ENCODE data around the gene WDTC1.

The WDTC1 gene

DNA sequence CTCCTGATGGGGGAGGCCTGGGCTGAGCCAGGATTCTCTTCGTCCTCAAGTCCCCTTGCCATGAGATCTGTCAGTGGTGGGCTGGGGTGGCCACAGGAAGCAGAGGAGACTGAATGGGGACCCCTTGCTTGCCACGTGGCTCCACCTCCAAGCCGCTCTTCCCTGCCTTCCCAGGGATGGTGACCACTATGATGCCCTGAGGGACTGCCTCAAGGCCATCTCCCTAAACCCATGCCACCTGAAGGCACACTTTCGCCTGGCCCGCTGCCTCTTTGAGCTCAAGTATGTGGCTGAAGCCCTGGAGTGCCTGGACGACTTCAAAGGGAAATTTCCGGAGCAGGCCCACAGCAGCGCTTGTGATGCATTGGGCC is 66.6 kb downstream of the WDTC1 start:
- H3K36me3 ChIP-seq (ENCODE audit: control insufficient read depth, insufficient read depth, low read length): no peaks in the 10 kb centered on the region
- H3K4me3 ChIP-seq (ENCODE audit: low read length): no peak overlapping the region
- no peak for DNase-seq (ENCODE audit: low read depth, low spot score)
- no peaks in the 10 kb centered on the region for H3K9me3 ChIP-seq (ENCODE audit: control insufficient read depth, insufficient read depth, low read length)
- H3K27ac ChIP-seq (ENCODE audit: low read length): no peak overlapping the region
- WGBS (ENCODE audit: insufficient coverage, insufficient read length): no CpG with 5 or more reads among the region's 8 CpGs
- no peaks in the 10 kb centered on the region for H3K27me3 ChIP-seq (ENCODE audit: control insufficient read depth, insufficient read depth, low read length)
- peaks cover 1% of the 10 kb centered on the region for H3K4me1 ChIP-seq (ENCODE audit: control insufficient read depth, insufficient read depth, low read length)

DNA sequence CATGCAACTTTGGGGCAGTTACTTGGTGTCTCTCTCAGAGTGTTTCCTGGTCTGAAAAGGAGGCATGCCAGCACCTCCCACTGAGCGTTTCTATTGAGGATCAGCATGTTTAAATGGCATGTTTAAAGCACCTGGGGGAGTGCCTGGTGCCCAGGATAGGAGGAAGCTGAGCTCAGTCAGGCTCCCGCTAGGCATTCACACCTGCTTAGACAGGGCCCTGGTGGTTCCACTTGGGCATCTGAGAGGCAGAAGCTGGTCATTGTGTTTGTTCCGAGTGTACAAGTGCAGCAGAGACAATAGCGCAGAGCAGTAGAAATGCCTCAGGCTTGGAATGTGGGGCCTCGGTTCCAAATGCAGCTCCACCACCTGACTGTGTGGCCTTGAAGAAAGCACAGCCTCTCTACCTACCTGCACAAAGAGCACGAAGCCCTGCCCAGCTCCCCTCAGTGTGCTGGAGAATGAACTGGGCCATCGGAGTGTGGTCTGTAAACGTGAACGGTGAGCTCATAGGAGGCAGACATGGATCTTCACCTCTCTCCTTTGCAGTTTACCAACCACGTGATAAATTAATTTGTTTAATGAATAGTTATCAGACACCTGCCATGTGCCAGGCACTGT is 67.3 kb downstream of the WDTC1 start:
- no peaks in the 10 kb centered on the region for H3K27me3 ChIP-seq (ENCODE audit: control insufficient read depth, insufficient read depth, low read length)
- DNase-seq (ENCODE audit: low read depth, low spot score): no peak
- H3K4me1 ChIP-seq (ENCODE audit: control insufficient read depth, insufficient read depth, low read length): peaks cover 4% of the 10 kb centered on the region
- no peak overlapping the region for H3K27ac ChIP-seq (ENCODE audit: low read length)
- WGBS (ENCODE audit: insufficient coverage, insufficient read length): no CpG with 5 or more reads among the region's 10 CpGs
- no peaks in the 10 kb centered on the region for H3K9me3 ChIP-seq (ENCODE audit: control insufficient read depth, insufficient read depth, low read length)
- no peak overlapping the region for H3K4me3 ChIP-seq (ENCODE audit: low read length)
- H3K36me3 ChIP-seq (ENCODE audit: control insufficient read depth, insufficient read depth, low read length): no peaks in the 10 kb centered on the region

DNA sequence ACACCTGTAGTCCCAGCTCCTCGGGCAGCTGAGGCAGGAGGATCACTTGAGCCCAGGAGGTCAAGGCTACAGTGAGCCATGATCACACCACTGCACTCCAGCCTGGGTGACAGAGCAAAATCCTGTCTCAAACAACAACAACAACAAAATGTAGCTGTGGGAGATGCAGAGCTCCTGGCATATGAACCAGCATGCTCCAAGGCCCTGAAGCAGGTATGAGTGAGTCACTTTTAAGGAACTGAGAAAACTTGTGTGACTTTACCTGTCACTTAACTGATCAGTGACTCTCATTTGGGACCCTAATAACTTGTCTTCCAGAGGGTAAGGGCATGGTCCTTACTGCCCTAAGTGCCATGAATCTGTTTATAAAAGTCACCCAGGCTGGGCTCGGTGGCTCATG is 68.2 kb downstream of the WDTC1 start:
- Histone ChIP-seq H3K27me3 (ENCODE audit: control insufficient read depth, insufficient read depth, low read length) (no peaks in the 10 kb centered on the region), H3K27ac (ENCODE audit: low read length) (no peak overlapping the region), H3K36me3 (ENCODE audit: control insufficient read depth, insufficient read depth, low read length) (no peaks in the 10 kb centered on the region), H3K4me1 (ENCODE audit: control insufficient read depth, insufficient read depth, low read length) (peaks cover 8% of the 10 kb centered on the region), H3K9me3 (ENCODE audit: control insufficient read depth, insufficient read depth, low read length) (no peaks in the 10 kb centered on the region), H3K4me3 (ENCODE audit: low read length) (no peak overlapping the region)
- no CpG with 5 or more reads among the region's 2 CpGs for WGBS (ENCODE audit: insufficient coverage, insufficient read length)
- DNase-seq (ENCODE audit: low read depth, low spot score): no peak

DNA sequence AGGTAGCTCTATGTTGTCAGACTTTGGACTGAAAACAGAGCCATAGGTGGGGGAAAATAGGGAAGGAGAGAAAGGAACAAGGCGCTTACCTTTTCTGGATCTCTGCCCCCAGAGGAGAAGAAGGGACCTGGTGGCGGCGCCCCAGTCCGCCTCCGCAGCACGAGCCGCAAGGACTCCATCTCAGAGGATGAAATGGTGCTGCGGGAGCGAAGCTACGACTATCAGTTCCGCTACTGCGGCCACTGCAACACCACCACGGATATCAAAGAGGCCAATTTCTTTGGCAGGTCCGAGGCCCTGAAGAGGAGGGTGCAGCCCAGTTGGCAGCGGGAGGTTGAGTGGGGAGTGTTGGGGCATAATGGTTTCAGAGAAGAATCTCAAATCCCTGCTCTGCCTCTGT is 69.1 kb downstream of the WDTC1 start:
- no CpG with 5 or more reads among the region's 15 CpGs for WGBS (ENCODE audit: insufficient coverage, insufficient read length)
- no peaks in the 10 kb centered on the region for H3K9me3 ChIP-seq (ENCODE audit: control insufficient read depth, insufficient read depth, low read length)

DNA sequence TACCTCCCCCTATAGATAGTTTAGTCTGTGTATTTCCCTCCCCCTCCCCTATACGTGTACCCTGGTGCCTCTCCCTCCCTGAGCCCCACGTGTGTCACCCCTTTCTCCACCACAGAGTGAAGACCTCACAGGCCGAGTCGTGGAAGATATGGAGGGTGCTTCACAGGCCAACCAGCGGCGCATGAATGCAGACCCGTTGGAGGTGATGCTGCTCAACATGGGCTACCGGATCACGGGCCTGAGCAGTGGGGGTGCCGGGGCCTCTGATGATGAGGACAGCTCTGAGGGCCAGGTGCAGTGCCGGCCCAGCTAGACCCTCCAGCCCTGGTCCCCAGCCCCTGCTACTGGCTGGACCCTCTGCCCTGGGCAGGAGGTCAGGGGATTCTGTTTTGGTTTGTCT is 71.6 kb downstream of the WDTC1 start:
- H3K4me1 ChIP-seq (ENCODE audit: control insufficient read depth, insufficient read depth, low read length): peaks cover 9% of the 10 kb centered on the region
- no peaks in the 10 kb centered on the region for H3K36me3 ChIP-seq (ENCODE audit: control insufficient read depth, insufficient read depth, low read length)
- H3K9me3 ChIP-seq (ENCODE audit: control insufficient read depth, insufficient read depth, low read length): no peaks in the 10 kb centered on the region
- no peaks in the 10 kb centered on the region for H3K27me3 ChIP-seq (ENCODE audit: control insufficient read depth, insufficient read depth, low read length)
- WGBS (ENCODE audit: insufficient coverage, insufficient read length): no CpG with 5 or more reads among the region's 11 CpGs
- DNase-seq (ENCODE audit: low read depth, low spot score): no peak
- no peak overlapping the region for H3K27ac ChIP-seq (ENCODE audit: low read length)
- H3K4me3 ChIP-seq (ENCODE audit: low read length): no peak overlapping the region

More for the DNA sequence above, 69.1 kb downstream of the WDTC1 start:
- Histone ChIP-seq H3K27ac (ENCODE audit: low read length) (no peak overlapping the region), H3K4me3 (ENCODE audit: low read length) (no peak overlapping the region), H3K27me3 (ENCODE audit: control insufficient read depth, insufficient read depth, low read length) (no peaks in the 10 kb centered on the region), H3K36me3 (ENCODE audit: control insufficient read depth, insufficient read depth, low read length) (no peaks in the 10 kb centered on the region), H3K4me1 (ENCODE audit: control insufficient read depth, insufficient read depth, low read length) (peaks cover 11% of the 10 kb centered on the region)
- no peak for DNase-seq (ENCODE audit: low read depth, low spot score)

DNA sequence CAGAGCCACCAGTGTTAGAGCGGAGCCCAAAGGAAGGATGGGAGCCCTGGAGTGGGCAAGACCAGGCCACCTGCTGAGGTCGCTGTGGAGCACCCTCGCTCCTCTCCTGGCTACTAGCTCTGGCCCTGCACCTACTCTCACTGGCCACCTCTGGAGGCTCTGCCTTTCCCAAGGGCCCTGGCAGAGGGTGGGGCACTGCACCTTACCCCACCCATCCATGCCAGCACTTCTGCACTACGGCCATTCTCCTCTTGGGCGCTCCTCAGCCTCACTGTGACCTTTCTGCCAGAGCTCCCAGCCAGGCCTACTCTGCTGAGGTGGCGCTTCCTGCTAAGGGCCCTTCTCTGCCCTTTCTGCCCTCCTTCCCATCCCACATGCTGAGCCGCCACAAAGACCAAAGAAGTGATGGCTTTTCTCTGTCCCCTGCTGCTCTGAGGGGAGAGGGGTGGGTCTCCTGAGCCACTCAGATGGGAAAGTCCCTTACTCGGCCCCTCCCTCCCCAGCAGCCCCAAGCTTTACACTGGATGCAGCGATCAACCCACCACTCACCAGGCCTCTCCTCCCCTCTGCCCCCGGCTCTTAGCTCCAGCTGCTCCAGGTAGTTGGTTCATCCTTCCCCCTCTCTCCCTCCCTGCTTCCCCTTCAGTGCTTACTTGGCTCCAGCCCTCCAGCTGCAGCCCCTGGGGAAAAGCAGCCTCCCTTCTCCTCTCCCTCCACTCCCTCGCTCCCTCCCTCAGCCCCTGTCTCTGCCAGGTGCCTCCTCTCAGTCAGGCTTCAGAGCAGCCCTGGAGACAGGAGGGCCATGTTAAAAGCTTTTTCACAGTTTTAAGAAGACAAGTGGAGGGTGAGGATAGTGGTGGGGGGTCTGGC is 72.7 kb downstream of the WDTC1 start:
- no CpG with 5 or more reads among the region's 11 CpGs for WGBS (ENCODE audit: insufficient coverage, insufficient read length)
- no peaks in the 10 kb centered on the region for H3K27me3 ChIP-seq (ENCODE audit: control insufficient read depth, insufficient read depth, low read length)
- DNase-seq (ENCODE audit: low read depth, low spot score): no peak
- H3K36me3 ChIP-seq (ENCODE audit: control insufficient read depth, insufficient read depth, low read length): no peaks in the 10 kb centered on the region
- H3K9me3 ChIP-seq (ENCODE audit: control insufficient read depth, insufficient read depth, low read length): no peaks in the 10 kb centered on the region
- no peak overlapping the region for H3K27ac ChIP-seq (ENCODE audit: low read length)
- H3K4me3 ChIP-seq (ENCODE audit: low read length): no peak overlapping the region
- peaks cover 9% of the 10 kb centered on the region for H3K4me1 ChIP-seq (ENCODE audit: control insufficient read depth, insufficient read depth, low read length)

DNA sequence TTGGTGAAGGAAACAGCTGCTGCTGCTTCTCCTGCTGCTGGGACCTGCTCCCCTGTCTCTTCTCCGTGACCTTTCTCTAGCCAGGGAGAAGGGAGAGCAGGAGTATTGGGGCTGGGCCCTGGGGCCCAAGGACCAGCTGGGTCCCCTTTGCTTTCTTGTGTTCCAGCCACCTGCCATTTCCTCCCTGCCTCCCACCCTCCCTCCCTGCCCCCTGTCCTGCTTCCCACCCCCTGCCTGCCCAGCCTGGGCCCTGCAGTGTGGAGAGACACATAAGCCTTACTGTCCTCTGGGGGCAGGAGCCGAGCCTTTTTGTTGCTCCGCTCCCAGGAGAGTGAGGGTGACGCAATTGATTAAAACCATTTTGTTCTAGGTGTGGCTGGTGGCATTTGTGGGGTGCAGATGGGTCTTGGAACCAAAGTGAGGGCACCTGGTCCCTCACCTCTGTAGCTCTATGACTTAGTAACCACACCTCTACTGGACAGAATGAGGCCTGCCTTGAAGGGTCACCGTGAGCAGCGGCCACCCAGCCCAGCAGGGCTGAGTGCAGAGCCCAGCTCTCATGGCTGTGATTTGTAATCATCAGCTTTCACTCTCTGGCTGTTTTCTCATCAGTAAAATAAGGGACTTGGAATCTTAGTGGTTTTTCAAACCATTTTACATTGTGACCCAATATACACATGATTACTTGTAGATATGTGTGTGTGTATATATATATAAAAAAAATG is 73.6 kb downstream of the WDTC1 start:
- no peak for DNase-seq (ENCODE audit: low read depth, low spot score)
- H3K4me1 ChIP-seq (ENCODE audit: control insufficient read depth, insufficient read depth, low read length): peaks cover 9% of the 10 kb centered on the region
- no peaks in the 10 kb centered on the region for H3K9me3 ChIP-seq (ENCODE audit: control insufficient read depth, insufficient read depth, low read length)
- H3K4me3 ChIP-seq (ENCODE audit: low read length): no peak overlapping the region
- no peak overlapping the region for H3K27ac ChIP-seq (ENCODE audit: low read length)
- H3K27me3 ChIP-seq (ENCODE audit: control insufficient read depth, insufficient read depth, low read length): no peaks in the 10 kb centered on the region
- H3K36me3 ChIP-seq (ENCODE audit: control insufficient read depth, insufficient read depth, low read length): no peaks in the 10 kb centered on the region
- WGBS (ENCODE audit: insufficient coverage, insufficient read length): no CpG with 5 or more reads among the region's 6 CpGs

DNA sequence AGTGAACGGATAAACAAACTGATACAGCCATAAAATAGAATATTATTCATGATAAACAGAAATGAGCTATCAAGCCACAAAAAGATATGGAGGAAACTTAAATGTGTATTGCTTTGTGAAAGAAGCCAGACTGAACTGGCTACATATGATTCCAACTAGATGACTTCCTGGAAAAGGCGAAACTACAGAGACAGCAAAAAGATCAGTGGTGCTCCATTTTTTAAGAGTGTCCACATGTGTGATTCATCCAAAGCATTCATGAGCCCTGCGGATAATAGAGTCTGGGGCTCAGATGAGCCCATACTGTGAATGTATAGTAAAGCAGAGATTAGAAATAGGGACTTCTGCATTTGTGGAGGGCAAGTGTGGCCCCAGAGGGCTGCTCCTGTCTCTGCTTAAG is 79.7 kb downstream of the WDTC1 start:
- Histone ChIP-seq H3K4me1 (ENCODE audit: control insufficient read depth, insufficient read depth, low read length) (no peaks in the 10 kb centered on the region), H3K27ac (ENCODE audit: low read length) (no peak overlapping the region), H3K36me3 (ENCODE audit: control insufficient read depth, insufficient read depth, low read length) (no peaks in the 10 kb centered on the region), H3K4me3 (ENCODE audit: low read length) (no peak overlapping the region), H3K9me3 (ENCODE audit: control insufficient read depth, insufficient read depth, low read length) (no peaks in the 10 kb centered on the region), H3K27me3 (ENCODE audit: control insufficient read depth, insufficient read depth, low read length) (no peaks in the 10 kb centered on the region)
- DNase-seq (ENCODE audit: low read depth, low spot score): no peak
- no CpG with 5 or more reads among the region's 3 CpGs for WGBS (ENCODE audit: insufficient coverage, insufficient read length)

DNA sequence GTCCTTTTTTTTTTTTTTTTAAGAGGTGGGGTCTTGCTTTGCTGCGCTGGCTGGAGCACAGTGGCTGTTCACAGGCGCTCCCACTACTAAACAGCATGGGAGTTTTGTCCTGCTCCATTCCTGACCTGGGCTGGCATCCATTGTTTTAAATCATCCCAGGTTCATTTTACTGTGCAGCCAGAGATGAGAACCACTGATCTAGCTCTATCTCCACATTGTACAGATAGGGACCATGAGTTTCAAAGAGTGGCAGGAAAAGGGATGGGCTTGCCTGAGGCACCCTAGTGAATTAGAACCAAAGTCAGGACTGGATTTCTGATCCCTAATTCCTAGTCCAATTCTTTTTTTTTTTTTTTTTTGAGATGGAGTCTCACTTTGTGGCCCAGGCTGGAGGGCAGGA is 80.3 kb downstream of the WDTC1 start:
- Histone ChIP-seq H3K27ac (ENCODE audit: low read length) (no peak overlapping the region), H3K27me3 (ENCODE audit: control insufficient read depth, insufficient read depth, low read length) (no peaks in the 10 kb centered on the region), H3K9me3 (ENCODE audit: control insufficient read depth, insufficient read depth, low read length) (no peaks in the 10 kb centered on the region), H3K4me1 (ENCODE audit: control insufficient read depth, insufficient read depth, low read length) (no peaks in the 10 kb centered on the region), H3K36me3 (ENCODE audit: control insufficient read depth, insufficient read depth, low read length) (no peaks in the 10 kb centered on the region), H3K4me3 (ENCODE audit: low read length) (no peak overlapping the region)
- no CpG with 5 or more reads among the region's 2 CpGs for whole genome bisulfite sequencing (ENCODE audit: insufficient coverage, insufficient read length)
- DNase-seq (ENCODE audit: low read depth, low spot score): no peak

DNA sequence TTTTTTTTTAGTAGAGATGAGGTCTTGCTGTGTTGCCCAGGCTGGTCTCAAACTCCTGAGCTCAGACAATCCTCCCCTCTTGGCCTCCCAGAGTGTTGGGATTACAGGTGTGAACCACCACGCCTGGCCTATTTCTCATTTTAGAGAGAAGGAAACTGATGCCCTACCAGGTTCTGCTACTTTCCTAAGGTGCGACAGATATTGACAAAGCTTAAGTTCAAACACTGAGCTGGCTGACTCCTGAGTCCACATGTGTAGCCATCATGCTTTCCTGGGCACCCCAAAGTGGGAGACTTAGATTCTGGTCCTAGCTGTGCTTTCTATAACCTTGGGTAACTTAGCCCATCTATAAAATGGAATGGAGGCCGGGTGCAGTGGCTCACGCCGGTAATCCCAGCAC is 82.4 kb downstream of the WDTC1 start:
- Histone ChIP-seq H3K4me1 (ENCODE audit: control insufficient read depth, insufficient read depth, low read length) (no peaks in the 10 kb centered on the region), H3K9me3 (ENCODE audit: control insufficient read depth, insufficient read depth, low read length) (no peaks in the 10 kb centered on the region), H3K4me3 (ENCODE audit: low read length) (no peak overlapping the region), H3K36me3 (ENCODE audit: control insufficient read depth, insufficient read depth, low read length) (no peaks in the 10 kb centered on the region), H3K27me3 (ENCODE audit: control insufficient read depth, insufficient read depth, low read length) (no peaks in the 10 kb centered on the region), H3K27ac (ENCODE audit: low read length) (no peak overlapping the region)
- WGBS (ENCODE audit: insufficient coverage, insufficient read length): no CpG with 5 or more reads among the region's 5 CpGs
- no peak for DNase-seq (ENCODE audit: low read depth, low spot score)

Measured in iPS DF 6.9 (cell line).